Peyer's patch (tissue), 4 donors: ENCODE data around the gene SDC4. TPM values are rescaled to one million over a fixed set of nuclear protein-coding genes. Genes with fewer than 3 reads are reported as not detected.

Source experiments
- DNase-seq, 3 donors: peaks; one replicate each; pipeline ENCODE4 v3.0.0-alpha.2; 2017 to 2019
- H3K27ac ChIP-seq, 4 donors: fragments of 200-600 bp; sonication (generic); one replicate each; pipeline ENCODE4 v1.5.1; 2016 to 2019
- H3K27me3 ChIP-seq, 2 donors: fragments of 200-600 bp; sonication (generic); one replicate each; pipeline ENCODE4 v1.5.1; 2019
- H3K36me3 ChIP-seq, 3 donors: fragments of 200-600 bp; sonication (generic); one replicate each; pipeline ENCODE4 v1.5.1; 2016 to 2019
- H3K4me1 ChIP-seq, 4 donors: fragments of 200-600 bp; sonication (generic); one replicate each; pipeline ENCODE4 v1.5.1; 2016 to 2019
- H3K4me3 ChIP-seq, 4 donors: fragments of 200-600 bp; sonication (generic); 1 replicate in 3 of 4; 2 replicates in 1 of 4; pipeline ENCODE4 v1.5.1; 2016 to 2019; ENCODE audit warnings: mild to moderate bottlenecking in 1 of 4
- H3K9me3 ChIP-seq, 4 donors: fragments of 200-600 bp; sonication (generic); one replicate each; pipeline ENCODE4 v1.5.1; 2016 to 2019; ENCODE audit warnings: mild to moderate bottlenecking in 1 of 4
- POLR2A ChIP-seq, 2 donors: fragments of 450-650 bp; IDR thresholded peaks; one replicate each; pipeline ENCODE4 v1.5.1; 2017; ENCODE audit warnings: antibody characterized with exemption in 2 of 2, mild to moderate bottlenecking in 2 of 2, moderate library complexity in 2 of 2
- total RNA-seq, 4 donors: library from RNA; depleted of rRNA; stranded (reverse); fragments of >200 nt; gene quantifications; one replicate each; pipeline ENCODE4 v1.1.0, GENCODE V29; 2016
- TF ChIP-seq, protein P1 (sequence below), 6 experiments: fragments of 450-650 bp in 4 of 6; fragments of 200-600 bp in 2 of 6; sonication (generic) in 1 of 6; IDR thresholded peaks; one replicate each; pipeline ENCODE4 v1.5.1; 2017 to 2019; ENCODE audit warnings: antibody characterized with exemption in 6 of 6, mild to moderate bottlenecking in 3 of 6, moderate library complexity in 1 of 6

Gene SDC4
- total RNA-seq, 4 donors from 2014 or later = 21.5 to 49.7 (median 32.5) TPM

DNA sequence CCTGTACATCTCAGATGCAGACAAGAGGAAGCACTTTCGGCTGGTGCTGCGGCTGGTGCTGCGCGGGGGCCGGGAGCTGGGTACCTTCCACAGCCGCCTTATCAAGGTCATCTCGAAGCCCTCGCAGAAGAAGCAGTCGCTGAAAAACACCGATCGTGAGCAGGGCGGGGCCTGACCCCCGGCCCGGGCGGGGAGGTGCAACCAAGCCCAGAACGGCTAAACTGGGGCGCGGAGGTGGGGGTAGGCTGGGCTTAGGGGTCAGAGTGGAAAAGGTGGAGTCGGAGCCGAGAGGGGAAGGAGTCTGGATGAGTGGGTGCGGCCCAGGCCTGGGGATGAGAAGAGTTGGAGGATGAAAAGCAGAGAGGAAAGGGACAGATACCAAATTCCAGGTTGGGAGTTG lies 36.0 kb downstream of the SDC4 start:
- no peaks in the 10 kb centered on the region for H3K36me3 ChIP-seq
- no peak overlapping the region for H3K27ac ChIP-seq
- H3K9me3 ChIP-seq = no peaks in the 10 kb centered on the region
- TF ChIP-seq POLR2A (IDR thresholded peaks at IDR 0.05) = no peak
- TF ChIP-seq, protein P1, sequence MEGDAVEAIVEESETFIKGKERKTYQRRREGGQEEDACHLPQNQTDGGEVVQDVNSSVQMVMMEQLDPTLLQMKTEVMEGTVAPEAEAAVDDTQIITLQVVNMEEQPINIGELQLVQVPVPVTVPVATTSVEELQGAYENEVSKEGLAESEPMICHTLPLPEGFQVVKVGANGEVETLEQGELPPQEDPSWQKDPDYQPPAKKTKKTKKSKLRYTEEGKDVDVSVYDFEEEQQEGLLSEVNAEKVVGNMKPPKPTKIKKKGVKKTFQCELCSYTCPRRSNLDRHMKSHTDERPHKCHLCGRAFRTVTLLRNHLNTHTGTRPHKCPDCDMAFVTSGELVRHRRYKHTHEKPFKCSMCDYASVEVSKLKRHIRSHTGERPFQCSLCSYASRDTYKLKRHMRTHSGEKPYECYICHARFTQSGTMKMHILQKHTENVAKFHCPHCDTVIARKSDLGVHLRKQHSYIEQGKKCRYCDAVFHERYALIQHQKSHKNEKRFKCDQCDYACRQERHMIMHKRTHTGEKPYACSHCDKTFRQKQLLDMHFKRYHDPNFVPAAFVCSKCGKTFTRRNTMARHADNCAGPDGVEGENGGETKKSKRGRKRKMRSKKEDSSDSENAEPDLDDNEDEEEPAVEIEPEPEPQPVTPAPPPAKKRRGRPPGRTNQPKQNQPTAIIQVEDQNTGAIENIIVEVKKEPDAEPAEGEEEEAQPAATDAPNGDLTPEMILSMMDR (IDR thresholded peaks at IDR 0.05) = no peak
- H3K27me3 ChIP-seq = no peaks in the 10 kb centered on the region
- no peaks in the 10 kb centered on the region for H3K4me1 ChIP-seq
- DNase-seq = peak in 1 of 3 donors; percentile 45
- H3K4me3 ChIP-seq = no peak overlapping the region

DNA sequence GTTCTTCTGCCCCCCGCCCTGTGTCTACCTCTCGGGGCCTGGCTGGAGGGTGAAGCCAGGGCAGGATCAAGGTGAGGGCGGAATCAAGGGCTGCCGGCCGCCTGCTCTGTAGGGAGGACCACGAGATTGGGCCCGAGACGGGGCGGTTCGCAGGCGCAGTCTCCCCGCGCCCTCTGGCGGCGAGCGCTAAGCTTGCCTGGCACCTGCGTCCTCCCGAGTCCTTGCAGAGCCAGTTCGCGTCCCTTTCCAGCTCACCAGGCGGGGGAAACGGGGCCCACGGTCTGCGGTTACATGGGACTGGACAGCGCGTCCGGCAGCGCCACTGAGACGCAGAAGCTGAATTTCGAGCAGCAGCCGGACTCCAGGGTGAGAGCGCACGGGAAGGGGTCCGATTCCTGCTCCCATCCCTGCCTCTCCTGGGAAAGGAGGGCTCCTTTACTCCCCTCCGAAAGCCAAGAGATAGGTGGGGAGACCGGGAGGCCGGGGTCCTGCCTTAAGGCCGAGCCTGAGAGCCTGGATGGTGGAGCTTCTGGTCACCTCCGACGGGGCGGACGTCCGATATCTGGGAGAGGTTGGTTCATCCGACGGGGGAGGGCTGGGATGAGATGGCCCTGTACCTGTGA lies 36.5 kb downstream of the SDC4 start:
- H3K4me1 ChIP-seq = no peaks in the 10 kb centered on the region
- TF ChIP-seq, protein P1 (IDR thresholded peaks at IDR 0.05) = peak; percentile 34 to 71 (median 64)
- TF ChIP-seq POLR2A (IDR thresholded peaks at IDR 0.05) = no peak
- H3K9me3 ChIP-seq = no peaks in the 10 kb centered on the region
- H3K27me3 ChIP-seq = no peaks in the 10 kb centered on the region
- H3K4me3 ChIP-seq = no peak overlapping the region
- H3K36me3 ChIP-seq = no peaks in the 10 kb centered on the region
- H3K27ac ChIP-seq = no peak overlapping the region
- peak; percentile 38 to 81 (median 76) for DNase-seq

DNA sequence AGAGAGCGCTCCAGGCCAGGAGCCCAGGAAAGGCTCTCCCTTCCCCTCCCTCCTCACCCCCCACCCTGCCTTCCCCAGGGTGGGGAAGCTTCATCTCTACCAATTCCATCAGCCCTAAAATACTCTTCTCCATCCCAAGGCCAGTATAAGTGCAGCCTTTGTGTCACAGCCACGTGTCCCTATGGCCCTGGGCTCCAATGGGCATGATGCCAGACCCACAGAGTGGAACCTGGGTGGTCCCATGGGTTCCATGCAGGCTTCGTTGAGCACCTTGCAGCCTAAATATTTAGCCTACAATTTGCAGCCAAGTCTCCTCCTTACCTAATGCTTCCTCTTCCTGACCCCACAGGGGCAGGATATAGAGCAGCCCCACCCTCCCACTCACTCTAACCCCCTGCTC lies 39.1 kb downstream of the SDC4 start:
- no peak for TF ChIP-seq POLR2A (IDR thresholded peaks at IDR 0.05)
- TF ChIP-seq, protein P1 (IDR thresholded peaks at IDR 0.05) = no peak
- Histone ChIP-seq H3K4me1 (no peaks in the 10 kb centered on the region), H3K36me3 (no peaks in the 10 kb centered on the region), H3K4me3 (no peak overlapping the region), H3K27ac (no peak overlapping the region), H3K27me3 (no peaks in the 10 kb centered on the region), H3K9me3 (no peaks in the 10 kb centered on the region)
- no peak for DNase-seq

DNA sequence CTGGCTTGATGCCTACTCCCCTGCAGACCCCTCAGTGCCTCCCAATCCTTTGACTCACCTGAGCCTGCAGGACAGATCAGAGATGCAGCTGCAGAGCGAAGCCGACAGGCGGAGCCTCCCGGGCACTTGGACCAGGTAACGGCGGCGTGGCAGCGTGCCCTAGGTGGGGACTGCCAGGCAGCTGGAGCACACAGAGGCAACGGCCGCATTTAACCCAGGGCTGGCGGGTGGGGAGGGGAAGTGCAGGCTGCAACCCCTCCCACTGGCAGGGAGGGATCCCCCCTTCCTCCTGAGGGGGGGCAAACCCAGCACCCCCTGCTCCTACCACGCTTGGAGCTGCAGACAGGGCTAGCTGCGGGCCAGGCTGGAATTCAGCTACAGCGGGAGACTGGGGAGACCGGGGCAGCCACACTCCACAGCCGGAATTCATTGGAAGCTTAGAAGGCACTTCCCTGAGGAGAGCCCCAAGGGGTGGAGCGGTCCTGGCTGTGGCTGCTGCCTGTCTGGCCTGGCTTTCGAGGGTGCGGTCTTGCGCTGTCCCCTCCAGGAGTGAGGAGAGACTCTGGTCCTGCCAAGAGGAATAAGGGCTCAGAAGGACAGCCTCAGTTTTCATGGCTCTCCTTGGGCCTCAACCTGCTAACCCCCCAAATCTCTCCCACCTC lies 40.0 kb downstream of the SDC4 start, which contains the start of gene MATN4:
Gene MATN4, minus strand, starts transcription at position 183 of the 662 bp plus-strand sequence. CDS start 2,717 bp downstream, outside the sequence.
- TF ChIP-seq, protein P1 (IDR thresholded peaks at IDR 0.05) = peak in 3 of 6 experiments; percentile 7 to 29 (median 16)
- TF ChIP-seq POLR2A (IDR thresholded peaks at IDR 0.05) = no peak
- DNase-seq = no peak

DNA sequence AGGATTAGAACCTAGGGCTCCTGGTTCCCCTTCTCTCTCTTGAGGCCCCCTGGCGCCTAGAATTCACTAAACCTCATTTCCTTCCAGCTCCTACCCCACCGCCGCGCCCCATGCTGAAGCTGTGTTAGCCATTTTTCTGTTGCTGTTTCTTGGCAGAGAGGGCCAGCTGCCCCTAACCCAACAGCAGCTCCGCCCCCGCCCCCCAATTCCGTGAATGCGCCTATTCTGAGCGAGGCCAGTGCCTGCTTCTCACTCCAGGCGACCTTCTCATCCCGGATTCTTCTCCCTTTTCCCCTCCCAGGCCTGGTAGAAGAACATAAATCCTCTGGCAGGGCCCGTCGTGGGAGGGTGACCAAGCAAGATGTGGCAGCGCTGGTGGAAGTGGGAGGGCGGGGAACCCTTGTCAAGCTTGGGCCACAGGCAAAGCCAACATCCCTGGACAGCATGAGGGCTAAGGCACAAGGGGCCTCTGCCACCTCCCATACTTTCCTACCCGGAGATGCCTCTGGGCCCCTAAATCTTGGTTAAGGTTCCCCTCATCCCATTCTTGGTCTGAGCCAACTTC lies 41.1 kb downstream of the SDC4 start:
- H3K4me1 ChIP-seq = no peaks in the 10 kb centered on the region
- no peak for DNase-seq
- no peaks in the 10 kb centered on the region for H3K9me3 ChIP-seq
- H3K4me3 ChIP-seq = no peak overlapping the region
- no peaks in the 10 kb centered on the region for H3K27me3 ChIP-seq
- H3K36me3 ChIP-seq = no peaks in the 10 kb centered on the region
- H3K27ac ChIP-seq = no peak overlapping the region
- TF ChIP-seq, protein P1 (IDR thresholded peaks at IDR 0.05) = no peak
- TF ChIP-seq POLR2A (IDR thresholded peaks at IDR 0.05) = no peak

More for the DNA sequence above, 40.0 kb downstream of the SDC4 start, which contains the start of gene MATN4:
- Histone ChIP-seq H3K9me3 (no peaks in the 10 kb centered on the region), H3K36me3 (no peaks in the 10 kb centered on the region), H3K4me3 (no peak within 1 kb of the TSS), H3K27ac (no peak within 1 kb of the TSS), H3K4me1 (no peaks in the 10 kb centered on the region), H3K27me3 (no peaks in the 10 kb centered on the region)
